ENCODE results near the gene RXRG. TPM values are rescaled to one million over a fixed set of nuclear protein-coding genes. Genes with fewer than 3 reads are reported as not detected.

RXRG gene
- total and polyA plus RNA-seq, 2 of the 8 experiments (the other 6 are each of a cell fraction or from before 2014, with no cell fraction given), result not detected

GRCh38 chr1:165454091-165454610, 9.2 kb upstream of the RXRG start:
- Histone ChIP-seq H2AK5ac (ENCODE audit: low read depth, low read length) (no peak overlapping the region), H4K8ac (ENCODE audit: extremely low read depth, insufficient read depth, low read length) (no peak overlapping the region), H3K56ac (replicated peaks; ENCODE audit: insufficient read length, low read depth, low read length) (no peak overlapping the region), H3K4me2 (ENCODE audit: insufficient read depth in 1 of 2, low read depth in 2 of 2, low read length in 2 of 2) (no peak overlapping the region), H3K79me1 (ENCODE audit: low read depth, low read length) (no peaks in the 10 kb centered on the region), H3K27ac (ENCODE audit: low read depth, low read length) (no peak overlapping the region), H3K4ac (replicated peaks; ENCODE audit: insufficient read length, low read depth, low read length) (no peak overlapping the region), H2BK120ac (replicated peaks; ENCODE audit: low read depth, low read length) (no peak overlapping the region), H4K20me1 (replicated peaks in 1 of 2; ENCODE audit: control insufficient read depth in 1 of 2, insufficient read depth in 2 of 2, low read length in 2 of 2) (no peaks in the 10 kb centered on the region), H2AFZ (ENCODE audit: low read length) (no peak overlapping the region), H3K36me3 (ENCODE audit: control insufficient read depth in 2 of 4, insufficient read depth in 4 of 4, low read length in 3 of 4) (no peaks in the 10 kb centered on the region), H2BK15ac (ENCODE audit: low read length) (no peak overlapping the region), H2BK5ac (ENCODE audit: low read depth, low read length) (no peak overlapping the region), H3K79me2 (ENCODE audit: control insufficient read depth in 1 of 2, insufficient read depth in 2 of 2, low read length in 2 of 2) (no peaks in the 10 kb centered on the region), H3K4me1 (replicated peaks in 1 of 4; ENCODE audit: control insufficient read depth in 3 of 4, insufficient read depth in 4 of 4, low read length in 3 of 4) (no peaks in the 10 kb centered on the region), H3K27me3 (replicated peaks in 1 of 4; ENCODE audit: control insufficient read depth in 3 of 4, extremely low read depth in 1 of 4, insufficient read depth in 3 of 4, low read length in 3 of 4) (peaks cover 0 to 1% (median 0%) of the 10 kb centered on the region in 4 experiments; a peak in 3 of 7 replicates), H3K18ac (ENCODE audit: extremely low read depth, low read length) (no peak overlapping the region), H3K9ac (replicated peaks in 1 of 4; ENCODE audit: extremely low read depth in 1 of 4, low read depth in 3 of 4, low read length in 3 of 4) (no peak overlapping the region), H3K23me2 (ENCODE audit: low read depth, low read length) (no peaks in the 10 kb centered on the region), H2BK12ac (ENCODE audit: low read depth, low read length) (no peak overlapping the region), H3K9me3 (ENCODE audit: insufficient read depth in 2 of 2, low read depth in 1 of 2, low read length in 1 of 2) (no peaks in the 10 kb centered on the region), H3K4me3 (ENCODE audit: extremely low read depth in 1 of 4, insufficient read depth in 2 of 4, low read depth in 3 of 4, low read length in 4 of 4) (no peak overlapping the region), H4K91ac (replicated peaks; ENCODE audit: insufficient read length, low read length) (no peak overlapping the region), H3K23ac (ENCODE audit: insufficient read length) (no peak overlapping the region), H4K5ac (ENCODE audit: insufficient read length, low read depth, low read length) (no peak overlapping the region), H3K14ac (ENCODE audit: insufficient read length) (no peak overlapping the region), H2BK20ac (ENCODE audit: low read length) (no peak overlapping the region)
- CTCF ChIA-PET (ENCODE audit: partially characterized antibody), result interaction anchor here (1.0 kb wide), 1 partner anchor 51 kb away, joined by 3 read pairs; no protein-coding TSS in a partner anchor
- POLR2A ChIA-PET (ENCODE audit: partially characterized antibody), result interaction anchor here (1.2 kb wide), 2 partner anchors 9 to 64 kb away, joined by 3 to 5 read pairs; partner anchors contain the start of gene RXRG
- DNase-seq (ENCODE audit: low read depth in 1 of 2, low spot score in 2 of 2) (no peak), FAIRE-seq (no peak)
- 88% methylated on average over 3 of the region's 3 CpGs; no CpG with 5 or more reads in 1 of the 2 experiments for WGBS, 2 experiments (ENCODE audit: extremely low coverage in 1 of 2, insufficient coverage in 1 of 2, insufficient read length in 1 of 2, insufficient replicate concordance in 2 of 2, low coverage in 1 of 2, low lambda C conversion rate in 2 of 2, missing lambda C conversion rate in 1 of 2)
- no peak for TF ChIP-seq SP4 (IDR thresholded peaks at IDR 0.05; ENCODE audit: low read length)
- TF ChIP-seq MAX (IDR thresholded peaks at IDR 0.05), result no peak
- TF ChIP-seq TCF12 (IDR thresholded peaks at IDR 0.05; ENCODE audit: low read depth, low read length), result no peak
- TF ChIP-seq MAFK (IDR thresholded peaks at IDR 0.05; ENCODE audit: low read depth, low read length), result no peak
- TF ChIP-seq SAP30 (IDR thresholded peaks at IDR 0.05; ENCODE audit: insufficient read depth, insufficient replicate concordance, low read length), result no peak
- no peak for TF ChIP-seq SIN3A (conservative IDR thresholded peaks at IDR 0.05 in 1 of 2, IDR thresholded peaks at IDR 0.05 in 1 of 2; ENCODE audit: low read depth in 1 of 2, low read length in 2 of 2)
- TF ChIP-seq CHD1 (IDR thresholded peaks at IDR 0.05; ENCODE audit: low read depth, low read length), result no peak
- no peak for TF ChIP-seq NANOG (IDR thresholded peaks at IDR 0.05; ENCODE audit: insufficient read depth, low read depth, low read length, poor library complexity, severe bottlenecking)
- no peak for TF ChIP-seq SP2 (IDR thresholded peaks at IDR 0.05; ENCODE audit: low read length)
- no peak for TF ChIP-seq CBX5 (IDR thresholded peaks at IDR 0.05; ENCODE audit: low read depth, low read length)
- no peak for TF ChIP-seq POLR2A (IDR thresholded peaks at IDR 0.05; ENCODE audit: control extremely low read depth in 1 of 2, low read depth in 2 of 2, low read length in 2 of 2)
- TF ChIP-seq ZNF274 (IDR thresholded peaks at IDR 0.05; ENCODE audit: borderline replicate concordance, extremely low read depth, low read length), result no peak
- TF ChIP-seq BRCA1 (IDR thresholded peaks at IDR 0.05; ENCODE audit: low read depth, low read length), result no peak
